ENCODE results near the gene GPR156. TPM values are rescaled to one million over a fixed set of nuclear protein-coding genes. Genes with fewer than 3 reads are reported as not detected.

The GPR156 gene
- polyA plus RNA-seq, 1 of the 3 experiments (the other 2 are of a cell fraction): 0.31 TPM

GRCh38 chr3:120196812-120197211, 88.2 kb downstream of the GPR156 start:
- CTCF ChIA-PET: interaction anchor here (1.1 to 1.2 kb wide), 2 partner anchors 305 to 378 kb away, joined by 3 to 4 read pairs; no protein-coding TSS in a partner anchor
- no peak overlapping the region for H3K9ac ChIP-seq

More at GRCh38 chr3:120196812-120197211, 88.2 kb downstream of the GPR156 start:
- no peaks in the 10 kb centered on the region for H3K9me3 ChIP-seq
- H3F3A ChIP-seq (replicated peaks; ENCODE audit: insufficient read depth): peaks cover 3% of the 10 kb centered on the region
- no peak overlapping the region for H3K4me2 ChIP-seq
- no peak for DNase-seq
- H3K27ac ChIP-seq (ENCODE audit: low read depth in 2 of 2, low read length in 1 of 2): no peak overlapping the region
- H3K36me3 ChIP-seq (replicated peaks in 1 of 2; ENCODE audit: control insufficient read depth in 1 of 2, insufficient read depth in 2 of 2, low read length in 1 of 2): no peaks in the 10 kb centered on the region
- 58% methylated on average over 2 of the region's 2 CpGs for WGBS (ENCODE audit: low lambda C conversion rate)
- TF ChIP-seq EZH2phosphoT487 (IDR thresholded peaks at IDR 0.05; ENCODE audit: borderline replicate concordance, low read depth) (no peak), GABPA (IDR thresholded peaks at IDR 0.05; ENCODE audit: low read depth) (no peak), RAD21 (IDR thresholded peaks at IDR 0.05; ENCODE audit: low read length) (no peak), PBX3 (IDR thresholded peaks at IDR 0.05) (no peak), CHD2 (IDR thresholded peaks at IDR 0.05; ENCODE audit: low read length, partially characterized antibody) (no peak), USF2 (IDR thresholded peaks at IDR 0.05; ENCODE audit: borderline replicate concordance, low read depth, low read length) (no peak), NRF1 (IDR thresholded peaks at IDR 0.05; ENCODE audit: low read depth, low read length) (no peak), MAX (IDR thresholded peaks at IDR 0.05; ENCODE audit: low read depth) (no peak), FOXM1 (IDR thresholded peaks at IDR 0.05; ENCODE audit: low read depth) (no peak), REST (IDR thresholded peaks at IDR 0.05; ENCODE audit: low read depth, low read length) (no peak)
- no peak overlapping the region for H2AFZ ChIP-seq (ENCODE audit: low read depth)
- no peak overlapping the region for H3K4me3 ChIP-seq (ENCODE audit: low read depth in 2 of 2, low read length in 1 of 2)
- no peaks in the 10 kb centered on the region for H3K79me2 ChIP-seq (ENCODE audit: insufficient read depth)
- POLR2A ChIA-PET: no interaction called here
- H3K4me1 ChIP-seq (ENCODE audit: control insufficient read depth in 1 of 2, insufficient read depth in 2 of 2, low read depth in 1 of 2, low read length in 1 of 2): peaks cover 0 to 6% of the 10 kb centered on the region in 2 experiments; a peak in 1 of 4 replicates
- no peaks in the 10 kb centered on the region for H4K20me1 ChIP-seq (ENCODE audit: insufficient read depth)
- no peaks in the 10 kb centered on the region for H3K9me2 ChIP-seq
- H3K27me3 ChIP-seq (ENCODE audit: insufficient read depth): no peaks in the 10 kb centered on the region
